Body of pancreas (tissue), 4 donors: ENCODE measurements around the gene ASPG. TPM values are rescaled to one million over a fixed set of nuclear protein-coding genes. Genes with fewer than 3 reads are reported as not detected.
A peak's percentile ranks its signal among the peaks of the same experiment; 100 is the strongest.

ENCODE experiments used
- ATAC-seq: fragments of 150-250 bp; one replicate; pipeline ENCODE4 v1.9.1; 2016
- DNase-seq, 4 donors: peaks; one replicate each; pipeline ENCODE4 v3.0.0-alpha.2; 2019
- H3K27ac ChIP-seq, 4 donors: fragments of 200-600 bp; sonication (generic); 1 replicate in 3 of 4; 2 replicates in 1 of 4; pipeline versions ENCODE4 v1.5.1 to v1.6.1; 2016 to 2019; ENCODE audit warnings: mild to moderate bottlenecking in 1 of 4, mixed read lengths in 1 of 4, moderate library complexity in 1 of 4
- H3K27me3 ChIP-seq, 2 donors: fragments of 200-600 bp; sonication (generic); one replicate each; pipeline ENCODE4 v1.6.0; 2016; ENCODE audit warnings: mild to moderate bottlenecking in 1 of 2
- H3K36me3 ChIP-seq, 2 donors: fragments of 200-600 bp; sonication (generic); replicated peaks in 1 of 2; 2 replicates each; pipeline ENCODE4 v1.5.1; 2016; ENCODE audit warnings: low read depth in 2 of 2; ENCODE audit not compliant: insufficient read depth in 1 of 2
- H3K4me1 ChIP-seq: fragments of 200-600 bp; sonication (generic); one replicate; pipeline ENCODE4 v1.6.0; 2016
- H3K4me3 ChIP-seq, 2 donors: fragments of 200-600 bp; sonication (generic); 1 replicate in 1 of 2; 2 replicates in 1 of 2; pipeline ENCODE4 v1.5.1; 2016 to 2019
- H3K9me3 ChIP-seq, 3 donors: fragments of 200-600 bp; sonication (generic); 1 replicate in 2 of 3; 2 replicates in 1 of 3; pipeline ENCODE4 v1.5.1; 2016
- CTCF ChIP-seq, 7 experiments: fragments of 450-650 bp in 4 of 7; fragments of 200-600 bp in 3 of 7; sonication (generic) in 3 of 7; IDR thresholded peaks; one replicate each; pipeline ENCODE4 v1.5.1; 2016 to 2019; ENCODE audit warnings: antibody characterized with exemption in 7 of 7
- POLR2A ChIP-seq, 3 donors: fragments of 450-650 bp; IDR thresholded peaks; one replicate each; pipeline ENCODE4 v1.6.1; 2016; ENCODE audit warnings: antibody characterized with exemption in 3 of 3, mild to moderate bottlenecking in 2 of 3
- WGBS, 2 donors: methylation state at CpG; one replicate each; pipeline ENCODE4 v1.1.5; 2017; 5-methylcytosine and 5-hydroxymethylcytosine counted together
- intact Hi-C: fragments of 100-400 bp; cut with DNase I; formaldehyde crosslinking; loops from one replicate; pipeline ENCODE4 v1.15.1; 2023
- microRNA counts, 2 donors: library from miRNA; unstranded; fragments of <30 nt; microRNA quantifications; one replicate each; lab custom pipeline; 2017
- microRNA-seq, 2 donors: library from miRNA; unstranded; fragments of <30 nt; microRNA quantifications; one replicate each; pipeline ENCODE4, GENCODE V29; 2016; ENCODE audit warnings: borderline number of aligned reads in 2 of 2, borderline replicate concordance in 2 of 2
- small RNA-seq: library from RNA; depleted of rRNA; stranded (forward); fragments of <200 nt; gene quantifications from one replicate; pipeline ENCODE3, GENCODE V24; 2016
- total RNA-seq, 2 donors: library from RNA; depleted of rRNA; stranded (reverse); fragments of >200 nt; gene quantifications; one replicate each; pipeline ENCODE4 v1.1.0, GENCODE V29; 2016

ASPG gene
- total RNA-seq, 2 donors from 2014 or later = 0.52 to 0.99 TPM

GRCh38 chr14:104164512-104164911 lies 79.0 kb downstream of the ASPG start:
- no peak for DNase-seq
- H3K4me3 ChIP-seq = no peak overlapping the region
- H3K9me3 ChIP-seq = no peaks in the 10 kb centered on the region
- intact Hi-C loops = no loop called here
- WGBS, 2 donors = 75 to 86% methylated on average over 7 to 9 of the region's 9 CpGs
- no peaks in the 10 kb centered on the region for H3K27me3 ChIP-seq
- H3K4me1 ChIP-seq = no peaks in the 10 kb centered on the region
- TF ChIP-seq POLR2A (IDR thresholded peaks at IDR 0.05) (no peak), CTCF (IDR thresholded peaks at IDR 0.05) (no peak)
- no peak overlapping the region for H3K27ac ChIP-seq
- no peak for ATAC-seq
- H3K36me3 ChIP-seq = no peaks in the 10 kb centered on the region

MicroRNA genes within 50 kb of the gene (microRNA counts, 767-probe panel; counts per million panel counts)
- microRNA hsa-miR-203 (lab: Ali Mortazavi, UCI) = 0 to 736 counts per million in 2 donors

Small RNA genes within 50 kb of the gene (microRNA-seq; reads per million reads assigned to microRNA genes)
- gene MIR203A = 0 reads per million in 2 donors
- gene MIR203B = 0 reads per million in 2 donors

Small RNA genes within 50 kb of the gene (small RNA-seq; reads per million reads assigned to genes)
- gene MIR203A = 17.0 reads per million, percentile 93 among the genes with 10 or more reads in this experiment

Other genes starting within 250 kb of the ASPG start
- 10 to 100 TPM; 12.5 to 36.3 TPM for gene PPP1R13B, start 238.1 kb upstream of the ASPG start, total RNA-seq
- gene TDRD9, start 157.2 kb upstream of the ASPG start, total RNA-seq = 1 to 10 TPM; 2.0 to 4.7 TPM
- gene RD3L, start 143.2 kb upstream of the ASPG start, total RNA-seq = not detected
- gene KIF26A, start 52.9 kb downstream of the ASPG start, total RNA-seq = 10 to 100 TPM; 14.8 to 17.1 TPM